Activated CD8-positive, alpha-beta T cell treated with anti-CD3 and anti-CD28 coated beads for 36 hours (primary cell): ENCODE measurements around the gene VTA1. TPM values are rescaled to one million over a fixed set of nuclear protein-coding genes. Genes with fewer than 3 reads are reported as not detected.

Experiments
- ATAC-seq: fragments of 200-7000 bp; cut with Tn5 transposase; one replicate; pipeline ENCODE4 v1.10.0; 2021; ENCODE audit warnings: mild to moderate bottlenecking, moderate library complexity
- CTCF ChIA-PET: fragments of 350-600 bp; sonication (Branson Sonifier 250); formaldehyde crosslinking; loops from one replicate; lab custom pipeline; 2021; ENCODE audit warnings: antibody characterized with exemption; lab: Charles Lee
- POLR2A ChIA-PET: fragments of 350-600 bp; sonication (Branson Sonifier 250); formaldehyde crosslinking; loops from one replicate; lab custom pipeline; 2021; ENCODE audit warnings: antibody characterized with exemption; lab: Charles Lee
- DNase-seq: peaks from one replicate; pipeline ENCODE4 v3.0.0-alpha.2; 2020
- H3K27ac Mint-ChIP-seq: one replicate; pipeline ENCODE4 v1.8.0; 2021; ENCODE audit warnings: mild to moderate bottlenecking, mixed read lengths
- H3K27me3 Mint-ChIP-seq: one replicate; pipeline ENCODE4 v1.8.0; 2021; ENCODE audit warnings: mixed read lengths
- H3K36me3 Mint-ChIP-seq: one replicate; pipeline ENCODE4 v1.8.0; 2021; ENCODE audit warnings: low read depth, mixed read lengths
- H3K4me1 Mint-ChIP-seq: one replicate; pipeline ENCODE4 v1.8.0; 2021; ENCODE audit warnings: low read depth, mixed read lengths
- H3K4me3 Mint-ChIP-seq: one replicate; pipeline ENCODE4 v1.8.0; 2021; ENCODE audit warnings: mild to moderate bottlenecking, moderate library complexity, mixed read lengths
- H3K9me3 Mint-ChIP-seq: one replicate; pipeline ENCODE4 v1.8.0; 2021; ENCODE audit warnings: mixed read lengths
- CTCF ChIP-seq: fragments of 200-600 bp; IDR thresholded peaks from one replicate; pipeline ENCODE4 v1.8.0; 2022; ENCODE audit warnings: antibody characterized with exemption, mild to moderate bottlenecking
- intact Hi-C: fragments of 100-400 bp; cut with micrococcal nuclease; formaldehyde crosslinking; loops from one replicate; pipeline ENCODE4 v1.10.0; 2022
- total RNA-seq, 2 experiments: library from RNA; stranded (reverse); gene quantifications; one replicate each; pipeline ENCODE4 v1.2.3, GENCODE V29; 2021

The VTA1 gene
- total RNA-seq, 2 experiments from 2014 or later, result 53.8 to 57.1 TPM

DNA sequence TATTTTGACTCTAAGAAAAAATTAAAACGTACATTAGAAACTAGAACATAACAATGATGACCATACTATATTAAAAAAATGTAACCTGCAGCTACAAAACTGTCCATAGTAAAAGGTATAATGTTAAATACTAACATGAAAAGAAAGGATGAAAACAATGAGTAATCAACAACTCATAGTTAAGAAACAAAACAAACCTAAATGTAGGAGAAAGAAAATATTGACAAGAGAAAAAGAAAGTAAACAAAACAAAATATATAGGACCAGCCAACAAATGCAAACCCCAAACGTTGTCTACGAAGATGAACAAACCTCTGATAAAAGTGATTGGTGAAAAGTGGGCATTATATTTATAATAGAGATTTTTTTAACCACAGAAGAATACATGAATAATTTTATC is 113.7 kb downstream of the VTA1 start:
- Mint-ChIP-seq H3K36me3 (no peaks in the 10 kb centered on the region), H3K4me1 (peaks cover 2% of the 10 kb centered on the region), H3K4me3 (no peak overlapping the region), H3K9me3 (no peaks in the 10 kb centered on the region), H3K27ac (no peak overlapping the region), H3K27me3 (no peaks in the 10 kb centered on the region)
- TF ChIP-seq CTCF, result no peak
- intact Hi-C loops, result no loop called here
- no peak for ATAC-seq
- no peak for DNase-seq
- CTCF ChIA-PET, result interaction anchor here (1.2 to 1.3 kb wide), 2 partner anchors 18 to 53 kb away, joined by 3 to 5 read pairs; no protein-coding TSS in a partner anchor
- POLR2A ChIA-PET, result no interaction called here

DNA sequence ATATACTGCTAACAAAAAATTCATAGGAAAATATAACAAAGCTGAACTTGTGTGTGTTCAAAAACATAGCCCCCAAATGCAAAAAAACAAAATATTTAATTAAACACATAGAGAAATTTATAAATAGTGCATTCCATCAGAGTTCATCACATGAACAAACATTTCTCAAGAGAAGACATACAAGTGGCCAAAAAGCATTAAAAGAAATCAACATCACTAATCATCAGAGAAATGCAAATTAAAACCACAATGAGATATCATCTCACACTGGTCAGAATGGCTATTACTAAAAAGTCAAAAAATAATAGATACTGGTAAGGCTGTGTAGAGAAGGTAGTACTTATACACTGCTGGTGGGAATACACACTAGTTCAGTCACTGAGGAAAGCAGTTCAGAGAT is 115.2 kb downstream of the VTA1 start:
- Mint-ChIP-seq H3K4me1 (no peaks in the 10 kb centered on the region), H3K27me3 (no peaks in the 10 kb centered on the region), H3K27ac (no peak overlapping the region), H3K9me3 (no peaks in the 10 kb centered on the region), H3K4me3 (no peak overlapping the region), H3K36me3 (no peaks in the 10 kb centered on the region)
- CTCF ChIA-PET, result no interaction called here
- ATAC-seq, result no peak
- no peak for DNase-seq
- POLR2A ChIA-PET, result no interaction called here
- intact Hi-C loops, result no loop called here
- no peak for TF ChIP-seq CTCF

- ChIA-PET POLR2A (interaction anchor here (0.6 kb wide), 1 partner anchor 40 kb away, joined by 3 read pairs; no protein-coding TSS in a partner anchor), CTCF (interaction anchor here (1.8 kb wide), 1 partner anchor 210 kb away, joined by 7 read pairs; no protein-coding TSS in a partner anchor)
- no peak for TF ChIP-seq CTCF
- no peaks in the 10 kb centered on the region for H3K4me1 Mint-ChIP-seq
- H3K9me3 Mint-ChIP-seq, result no peaks in the 10 kb centered on the region
- no peaks in the 10 kb centered on the region for H3K36me3 Mint-ChIP-seq
- no peak overlapping the region for H3K27ac Mint-ChIP-seq
- no peak for DNase-seq
- peaks cover 1% of the 10 kb centered on the region for H3K27me3 Mint-ChIP-seq
- intact Hi-C loops, result no loop called here
- no peak overlapping the region for H3K4me3 Mint-ChIP-seq
- no peak for ATAC-seq
Measured at GRCh38 chr6:142265476-142265875, 118.4 kb downstream of the VTA1 start.

DNA sequence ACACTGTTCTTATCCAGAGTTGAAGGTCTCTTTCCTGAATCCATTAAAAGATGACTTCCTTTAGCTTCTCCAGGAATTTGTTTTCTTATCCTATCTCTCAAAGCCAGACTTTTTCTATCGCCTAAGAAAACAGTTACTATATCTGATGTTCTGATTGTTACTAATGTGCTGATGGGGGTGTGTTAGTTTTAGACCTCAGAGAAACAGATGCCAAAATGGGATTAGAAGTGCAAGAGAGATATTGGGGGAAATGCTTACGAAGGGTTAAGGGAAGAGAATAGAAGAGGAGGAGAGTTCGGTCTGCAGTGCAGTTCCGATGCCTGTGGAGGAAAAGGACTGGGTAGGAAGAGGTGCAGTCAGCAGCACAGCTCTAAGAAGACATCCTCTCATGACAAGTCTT is 119.0 kb downstream of the VTA1 start:
- H3K27me3 Mint-ChIP-seq, result peaks cover 1% of the 10 kb centered on the region
- H3K27ac Mint-ChIP-seq, result no peak overlapping the region
- ChIA-PET CTCF (no interaction called here), POLR2A (interaction anchor here (0.6 kb wide), 1 partner anchor 40 kb away, joined by 3 read pairs; no protein-coding TSS in a partner anchor)
- H3K4me1 Mint-ChIP-seq, result no peaks in the 10 kb centered on the region
- no peak for TF ChIP-seq CTCF
- DNase-seq (no peak), ATAC-seq (no peak)
- H3K9me3 Mint-ChIP-seq, result no peaks in the 10 kb centered on the region
- H3K36me3 Mint-ChIP-seq, result no peaks in the 10 kb centered on the region
- no peak overlapping the region for H3K4me3 Mint-ChIP-seq
- intact Hi-C loops, result no loop called here

DNA sequence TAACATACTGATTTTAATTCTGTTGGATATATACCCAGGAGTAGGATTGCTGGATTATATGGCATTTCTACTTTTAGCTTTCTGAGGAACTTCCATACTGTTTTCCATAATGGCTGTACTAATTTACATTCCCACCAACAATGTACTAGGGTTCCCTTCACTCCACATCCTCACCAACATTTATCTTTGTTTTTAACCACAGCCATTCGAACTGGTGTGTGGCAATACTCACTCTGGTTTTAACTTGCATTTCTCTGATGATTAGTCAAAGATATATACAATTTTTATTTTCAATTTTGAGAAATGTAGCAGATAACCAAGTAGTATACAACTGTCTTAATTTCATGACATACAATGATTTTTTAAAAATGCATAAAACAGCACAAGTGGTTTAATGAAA is 124.4 kb downstream of the VTA1 start:
- no peak for TF ChIP-seq CTCF
- no peak overlapping the region for H3K4me3 Mint-ChIP-seq
- H3K27me3 Mint-ChIP-seq, result peaks cover 4% of the 10 kb centered on the region
- POLR2A ChIA-PET, result no interaction called here
- H3K4me1 Mint-ChIP-seq, result no peaks in the 10 kb centered on the region
- CTCF ChIA-PET, result interaction anchor here (1.2 kb wide), 1 partner anchor 8 kb away, joined by 3 read pairs; no protein-coding TSS in a partner anchor
- ATAC-seq, result no peak
- intact Hi-C loops, result no loop called here
- no peaks in the 10 kb centered on the region for H3K36me3 Mint-ChIP-seq
- H3K9me3 Mint-ChIP-seq, result no peaks in the 10 kb centered on the region
- DNase-seq, result no peak
- H3K27ac Mint-ChIP-seq, result no peak overlapping the region

Other genes starting within 250 kb of the VTA1 start
- gene GJE1, start 14.3 kb upstream of the VTA1 start, total RNA-seq, result not detected
- gene NMBR, start 141 bp upstream of the VTA1 start, total RNA-seq, result not detected
- gene ADGRG6, start 154.7 kb downstream of the VTA1 start, total RNA-seq, result 1 to 10 TPM; 1.3 to 1.5 TPM